ENCODE results near the gene FLNC. TPM values are rescaled to one million over a fixed set of nuclear protein-coding genes. Genes with fewer than 3 reads are reported as not detected.

Gene FLNC
- total and polyA plus RNA-seq, 8 donors = 14.3 to 34.7 (median 23.6) TPM

- DNase-seq = no peak
- Histone ChIP-seq H3K4me1 (no peaks in the 10 kb centered on the region), H3K4me3 (no peak overlapping the region), H3K9me3 (no peaks in the 10 kb centered on the region), H3K27me3 (no peaks in the 10 kb centered on the region), H3K36me3 (no peaks in the 10 kb centered on the region), H3K27ac (no peak overlapping the region)
- intact Hi-C loops (cut with DNase I) = no loop called here
- TF ChIP-seq CTCF (IDR thresholded peaks at IDR 0.05) = no peak
- ATAC-seq = no peak
These were observed 29.2 kb upstream of the FLNC start for GRCh38 chr7:128801003-128801402.

DNA sequence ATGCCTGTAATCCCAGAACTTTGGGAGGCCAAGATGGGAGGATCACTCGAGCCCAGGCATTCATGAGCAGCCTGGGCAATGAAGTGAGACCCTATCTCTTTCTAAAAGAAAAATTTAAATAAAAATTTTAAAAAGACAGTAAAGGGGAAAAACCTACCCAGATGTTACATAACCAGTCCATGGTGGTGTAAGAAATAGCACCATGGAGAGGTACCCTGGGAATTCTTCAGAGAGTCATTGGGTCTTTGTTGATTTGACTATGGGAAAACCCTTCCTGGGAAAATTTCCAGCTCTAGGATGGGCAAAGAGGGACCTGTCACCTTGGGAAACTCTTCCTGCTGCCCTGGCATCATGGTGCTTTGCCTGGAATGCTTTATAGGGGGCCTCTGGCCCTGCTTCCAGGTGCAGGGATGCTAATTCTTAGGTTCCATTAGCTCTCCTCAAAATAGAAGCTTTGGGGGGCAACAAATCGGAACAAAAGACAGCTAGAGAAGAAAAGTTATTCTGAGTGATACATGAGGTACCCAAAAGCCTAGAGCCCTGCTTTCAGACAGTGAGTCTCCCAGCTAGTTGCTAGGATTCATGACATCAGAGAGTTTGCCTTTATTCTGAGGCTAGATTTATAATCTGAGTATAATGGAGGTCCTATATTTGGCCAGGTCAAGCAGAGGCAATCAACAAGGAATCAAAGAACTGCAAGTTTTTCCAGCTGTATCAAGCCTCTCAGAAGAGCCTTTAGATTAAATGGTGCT is 28.4 kb upstream of the FLNC start:
- H3K36me3 ChIP-seq = no peaks in the 10 kb centered on the region
- ATAC-seq (no peak), DNase-seq (no peak)
- H3K4me1 ChIP-seq = no peaks in the 10 kb centered on the region
- no peak for TF ChIP-seq CTCF (IDR thresholded peaks at IDR 0.05)
- H3K4me3 ChIP-seq = no peak overlapping the region
- no peaks in the 10 kb centered on the region for H3K9me3 ChIP-seq
- intact Hi-C loops (cut with DNase I) = no loop called here
- H3K27ac ChIP-seq = no peak overlapping the region
- no peaks in the 10 kb centered on the region for H3K27me3 ChIP-seq

DNA sequence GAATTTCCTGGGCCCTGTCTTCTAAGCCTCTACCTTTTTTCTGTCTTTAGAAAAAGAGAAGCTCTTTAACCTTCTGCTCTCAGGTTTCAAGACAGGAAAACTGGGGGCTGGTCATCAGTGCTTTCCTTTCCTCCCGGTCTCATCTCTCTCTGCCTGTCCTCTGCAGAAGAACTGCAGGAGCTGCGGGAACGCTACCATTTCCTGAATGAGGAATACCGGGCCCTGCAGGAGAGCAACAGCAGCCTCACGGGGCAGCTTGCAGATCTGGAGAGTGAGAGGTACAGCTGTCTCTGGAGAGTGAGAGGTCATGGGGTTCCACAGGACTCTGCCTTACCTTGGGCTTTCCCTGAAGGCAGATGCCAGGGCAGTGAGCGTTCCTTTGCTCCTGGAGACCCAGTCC is 25.7 kb upstream of the FLNC start:
- H3K27ac ChIP-seq = no peak overlapping the region
- no peak for ATAC-seq
- no peak for TF ChIP-seq CTCF (IDR thresholded peaks at IDR 0.05)
- H3K36me3 ChIP-seq = no peaks in the 10 kb centered on the region
- no peaks in the 10 kb centered on the region for H3K27me3 ChIP-seq
- no peaks in the 10 kb centered on the region for H3K9me3 ChIP-seq
- intact Hi-C loops (cut with DNase I) = no loop called here
- no peak for DNase-seq
- H3K4me3 ChIP-seq = no peak overlapping the region
- no peaks in the 10 kb centered on the region for H3K4me1 ChIP-seq

DNA sequence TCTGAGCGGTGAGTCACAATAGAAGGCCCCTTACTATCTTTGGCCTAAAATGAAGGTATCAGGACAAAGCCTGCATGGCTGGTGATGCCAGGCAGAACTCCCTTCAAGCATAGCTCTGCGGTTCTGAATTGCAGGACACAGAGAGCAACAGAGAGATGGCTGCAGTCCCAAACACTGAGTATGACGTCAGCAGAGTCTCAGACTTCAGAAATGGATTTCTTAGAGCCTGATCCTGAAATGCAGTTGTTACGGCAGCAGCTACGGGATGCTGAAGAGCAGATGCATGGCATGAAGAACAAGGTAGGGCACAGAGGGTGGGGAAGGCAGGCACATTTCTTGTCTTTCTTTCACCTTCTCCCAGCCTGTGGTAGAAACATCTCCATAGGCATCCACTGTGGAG is 25.0 kb upstream of the FLNC start:
- Histone ChIP-seq H3K4me1 (no peaks in the 10 kb centered on the region), H3K9me3 (no peaks in the 10 kb centered on the region), H3K36me3 (no peaks in the 10 kb centered on the region), H3K27ac (no peak overlapping the region), H3K4me3 (no peak overlapping the region), H3K27me3 (no peaks in the 10 kb centered on the region)
- no peak for DNase-seq
- ATAC-seq = no peak
- intact Hi-C loops (cut with DNase I) = no loop called here
- TF ChIP-seq CTCF (IDR thresholded peaks at IDR 0.05) = no peak

DNA sequence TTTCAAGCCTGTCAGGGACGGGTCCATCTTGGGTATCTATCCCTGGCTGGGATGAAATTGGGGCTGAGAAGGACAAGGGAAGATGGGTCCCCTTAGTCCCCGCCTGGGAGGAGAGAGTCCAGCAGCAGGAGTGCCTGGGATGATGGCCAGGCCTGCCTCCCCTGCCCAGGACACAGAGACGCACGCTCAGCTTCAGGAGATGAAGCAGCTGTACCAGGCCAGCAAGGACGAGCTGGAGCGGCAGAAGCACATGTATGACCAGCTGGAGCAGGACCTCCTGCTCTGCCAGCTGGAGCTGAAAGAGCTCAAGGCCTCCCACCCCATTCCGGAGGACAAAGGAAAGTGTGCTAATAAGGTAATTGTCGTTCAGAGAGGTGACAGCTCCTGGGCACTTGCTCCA is 23.0 kb upstream of the FLNC start:
- intact Hi-C loops (cut with DNase I) = no loop called here
- no peak for DNase-seq
- Histone ChIP-seq H3K9me3 (no peaks in the 10 kb centered on the region), H3K27me3 (no peaks in the 10 kb centered on the region), H3K36me3 (no peaks in the 10 kb centered on the region), H3K4me1 (no peaks in the 10 kb centered on the region), H3K27ac (no peak overlapping the region), H3K4me3 (no peak overlapping the region)
- no peak for TF ChIP-seq CTCF (IDR thresholded peaks at IDR 0.05)
- no peak for ATAC-seq
